UCSD-AML1 (cell line): ENCODE results near the gene LGALS3.

Experiments used
- DNase-seq: peaks from one replicate; lab custom pipeline; 2025; ENCODE audit not compliant: unreplicated experiment; lab: John Stamatoyannopoulos, UW

LGALS3 gene

GRCh38 chr14:55129428-55130195 is 560 bp downstream of the LGALS3 start:
- DNase-seq, result no peak

GRCh38 chr14:55130196-55130550 is 1.1 kb downstream of the LGALS3 start:
- DNase-seq, result no peak

GRCh38 chr14:55131370-55132137 is 2.5 kb downstream of the LGALS3 start:
- DNase-seq, result no peak

- DNase-seq, result no peak
These were observed 4.4 kb downstream of the LGALS3 start for GRCh38 chr14:55133416-55133815.

- no peak for DNase-seq
These were observed 7.2 kb downstream of the LGALS3 start for GRCh38 chr14:55136241-55136640.

GRCh38 chr14:55136885-55137786 is 8.1 kb downstream of the LGALS3 start:
- no peak for DNase-seq

- no peak for DNase-seq
These were observed 9.0 kb downstream of the LGALS3 start for GRCh38 chr14:55138091-55138490.

- no peak for DNase-seq
These were observed 10.1 kb downstream of the LGALS3 start for GRCh38 chr14:55139141-55139540.

GRCh38 chr14:55139696-55140509 is 10.9 kb downstream of the LGALS3 start:
- no peak for DNase-seq

GRCh38 chr14:55141825-55142224 is 12.8 kb downstream of the LGALS3 start:
- no peak for DNase-seq

GRCh38 chr14:55142466-55142865 is 13.4 kb downstream of the LGALS3 start:
- no peak for DNase-seq

- DNase-seq, result no peak
These were observed 17.4 kb downstream of the LGALS3 start for GRCh38 chr14:55146425-55146824.

GRCh38 chr14:55151601-55152000 is 22.5 kb downstream of the LGALS3 start:
- no peak for DNase-seq

- DNase-seq, result no peak
These were observed 23.2 kb downstream of the LGALS3 start for GRCh38 chr14:55152052-55152753.

- no peak for DNase-seq
These were observed 24.9 kb downstream of the LGALS3 start for GRCh38 chr14:55153951-55154350.

GRCh38 chr14:55157080-55157479 is 28.0 kb downstream of the LGALS3 start:
- DNase-seq, result no peak

GRCh38 chr14:55158412-55158811 is 29.4 kb downstream of the LGALS3 start:
- DNase-seq, result no peak

- no peak for DNase-seq
These were observed 31.9 kb downstream of the LGALS3 start for GRCh38 chr14:55160989-55161388.

- DNase-seq, result no peak
These were observed 41.5 kb downstream of the LGALS3 start for GRCh38 chr14:55170526-55170925.

GRCh38 chr14:55180006-55180405 is 51.0 kb downstream of the LGALS3 start:
- DNase-seq, result no peak
